HepG2 (cell line): ENCODE data around the gene CCNH. TPM values are rescaled to one million over a fixed set of nuclear protein-coding genes. Genes with fewer than 3 reads are reported as not detected.

Experiments used
- ATF5 ChIP-seq: sonication (generic); formaldehyde crosslinking; IDR thresholded peaks from 2 replicates; pipeline ENCODE4 v1.4.0; 2020; ENCODE audit warnings: mild to moderate bottlenecking, low read depth, missing genetic modification reagents
- ATM ChIP-seq: fragments of 450-650 bp; IDR thresholded peaks from 2 replicates; pipeline ENCODE4 v1.7.1; 2017; ENCODE audit warnings: mild to moderate bottlenecking, borderline replicate concordance
- FOXK2 ChIP-seq: fragments of 450-650 bp; IDR thresholded peaks from 2 replicates; pipeline ENCODE4 v1.6.1; 2016
- GLMP ChIP-seq: sonication (generic); formaldehyde crosslinking; IDR thresholded peaks from 2 replicates; pipeline ENCODE4 v1.9.0; 2021; ENCODE audit warnings: missing genetic modification reagents, mild to moderate bottlenecking, borderline replicate concordance
- HES4 ChIP-seq: sonication (generic); formaldehyde crosslinking; IDR thresholded peaks from 2 replicates; pipeline ENCODE4 v1.9.0; 2021; ENCODE audit warnings: mild to moderate bottlenecking, missing genetic modification reagents, borderline replicate concordance
- KDM5A ChIP-seq: fragments of 200-600 bp; sonication (generic); IDR thresholded peaks from 2 replicates; pipeline ENCODE4 v1.7.0; 2018; ENCODE audit warnings: antibody characterized with exemption, mild to moderate bottlenecking, low read length, borderline replicate concordance
- LBX2 ChIP-seq: sonication (generic); formaldehyde crosslinking; IDR thresholded peaks from 2 replicates; pipeline ENCODE4 v1.5.0; 2020; ENCODE audit warnings: missing genetic modification reagents, mild to moderate bottlenecking, borderline replicate concordance
- MIER3 ChIP-seq: IDR thresholded peaks from 2 replicates; pipeline ENCODE4 v1.6.1; 2016; ENCODE audit warnings: missing compliant biosample characterization, borderline replicate concordance
- MXD1 ChIP-seq: sonication (generic); formaldehyde crosslinking; IDR thresholded peaks from 2 replicates; pipeline ENCODE4 v1.4.0; 2020; ENCODE audit warnings: mild to moderate bottlenecking, missing genetic modification reagents
- NBN ChIP-seq: fragments of 450-650 bp; conservative IDR thresholded peaks from 2 replicates; pipeline ENCODE4 v1.6.1; 2017
- NKX3-1 ChIP-seq: sonication (generic); formaldehyde crosslinking; IDR thresholded peaks from 2 replicates; pipeline ENCODE4 v1.5.0; 2020; ENCODE audit warnings: missing genetic modification reagents
- RFX1 ChIP-seq: fragments of 450-650 bp; IDR thresholded peaks from 2 replicates; pipeline ENCODE4 v1.6.1; 2017
- SMAD3 ChIP-seq: sonication (generic); formaldehyde crosslinking; IDR thresholded peaks from 2 replicates; pipeline ENCODE4 v1.4.0; 2020; ENCODE audit warnings: missing genetic modification reagents
- U2AF2 ChIP-seq: fragments of 200-400 bp; formaldehyde crosslinking; IDR thresholded peaks from 2 replicates; pipeline ENCODE4 v1.6.1; 2017; ENCODE audit warnings: low read depth, mild to moderate bottlenecking, low read length
- WIZ ChIP-seq: sonication (generic); formaldehyde crosslinking; IDR thresholded peaks from 2 replicates; pipeline ENCODE4 v1.5.1; 2020; ENCODE audit warnings: mild to moderate bottlenecking, missing genetic modification reagents
- ZC3H4 ChIP-seq: sonication (generic); formaldehyde crosslinking; IDR thresholded peaks from 2 replicates; pipeline ENCODE4 v1.4.0; 2020; ENCODE audit warnings: missing genetic modification reagents, borderline replicate concordance
- ZFYVE20 ChIP-seq: sonication (generic); formaldehyde crosslinking; IDR thresholded peaks from 2 replicates; pipeline ENCODE4 v1.8.0; 2023; ENCODE audit warnings: low read depth, mild to moderate bottlenecking, moderate library complexity, missing genetic modification reagents, borderline replicate concordance
- ZMYM2 ChIP-seq: sonication (generic); formaldehyde crosslinking; IDR thresholded peaks from 2 replicates; pipeline ENCODE4 v1.8.0; 2022; ENCODE audit warnings: mild to moderate bottlenecking, missing genetic modification reagents
- ZNF362 ChIP-seq: sonication (generic); formaldehyde crosslinking; IDR thresholded peaks from 2 replicates; pipeline ENCODE4 v1.4.0; 2020; ENCODE audit warnings: missing genetic modification reagents, mild to moderate bottlenecking, borderline replicate concordance
- ZNF431 ChIP-seq: sonication (generic); formaldehyde crosslinking; IDR thresholded peaks from 2 replicates; pipeline ENCODE4 v1.9.0; 2022; ENCODE audit warnings: missing genetic modification reagents, low read depth, mild to moderate bottlenecking, borderline replicate concordance
- ZNF609 ChIP-seq: sonication (generic); formaldehyde crosslinking; IDR thresholded peaks from 2 replicates; pipeline ENCODE4 v1.4.0; 2020; ENCODE audit warnings: mild to moderate bottlenecking, missing genetic modification reagents, borderline replicate concordance
- ZNF768 ChIP-seq: sonication (generic); formaldehyde crosslinking; IDR thresholded peaks from 2 replicates; pipeline ENCODE4 v1.4.0; 2020; ENCODE audit warnings: missing genetic modification reagents
- polyA plus RNA-seq, 8 experiments: library from polyadenylated mRNA; depleted of rRNA in 3 of 8; stranded (reverse) in 7 of 8; unstranded in 1 of 8; fragments of >200 nt; fragmentation: Illumina TruSeq in 4 of 8; extraction: Trizol in 4 of 8; gene quantifications; 2 replicates each; pipeline versions ENCODE4 v1.2.1 to v1.2.3, GENCODE V29; 2011 to 2016; ENCODE audit warnings: low read depth in 4 of 8, missing spikeins in 1 of 8, mixed read lengths in 1 of 8; ENCODE audit not compliant: insufficient read depth in 1 of 8
- total RNA-seq, 5 experiments: library from RNA; depleted of rRNA; stranded (reverse); fragments of >200 nt; fragmentation: Illumina TruSeq; extraction: Trizol; gene quantifications; 2 replicates each; pipeline ENCODE4 v1.2.3, GENCODE V29; 2016; ENCODE audit warnings: low read depth in 1 of 5

The CCNH gene
- total and polyA plus RNA-seq, 2 of the 13 experiments (the other 11 are each of a cell fraction or from before 2014, with no cell fraction given) = 42.5 to 94.3 TPM

- TF ChIP-seq ZFYVE20 (no peak), ATM (no peak), WIZ (CRISPR knock-in tag) (no peak), ZC3H4 (CRISPR knock-in tag) (no peak), U2AF2 (no peak), ZNF431 (CRISPR knock-in tag) (no peak), RFX1 (no peak), LBX2 (CRISPR knock-in tag) (no peak), ZMYM2 (CRISPR knock-in tag) (peak; percentile 42; the same call in 1 of the 2 replicates), ZNF768 (CRISPR knock-in tag) (no peak), HES4 (CRISPR knock-in tag) (no peak), FOXK2 (no peak), SMAD3 (CRISPR knock-in tag) (peak; percentile 65; the same call in 1 of the 2 replicates), MXD1 (CRISPR knock-in tag) (0 out of 2 replicates have a peak, but pooled peaks have one; percentile 35), ATF5 (no peak), KDM5A (peak; percentile 68; the same call in 1 of the 2 replicates), MIER3 (CRISPR knock-in tag) (no peak; the same call in 1 of the 2 replicates), GLMP (CRISPR knock-in tag) (no peak), ZNF609 (CRISPR knock-in tag) (0 out of 2 replicates have a peak, but pooled peaks have one; percentile 47), NBN (no peak), NKX3-1 (CRISPR knock-in tag) (no peak), ZNF362 (no peak)
Observed at GRCh38 chr5:87412630-87413342, at the start of gene CCNH (continued).
